Measurements from ENCODE around the gene CENPF. TPM values are rescaled to one million over a fixed set of nuclear protein-coding genes. Genes with fewer than 3 reads are reported as not detected.

CENPF gene
- total RNA-seq, 1 experiment from 2014 or later, result 135 TPM

DNA sequence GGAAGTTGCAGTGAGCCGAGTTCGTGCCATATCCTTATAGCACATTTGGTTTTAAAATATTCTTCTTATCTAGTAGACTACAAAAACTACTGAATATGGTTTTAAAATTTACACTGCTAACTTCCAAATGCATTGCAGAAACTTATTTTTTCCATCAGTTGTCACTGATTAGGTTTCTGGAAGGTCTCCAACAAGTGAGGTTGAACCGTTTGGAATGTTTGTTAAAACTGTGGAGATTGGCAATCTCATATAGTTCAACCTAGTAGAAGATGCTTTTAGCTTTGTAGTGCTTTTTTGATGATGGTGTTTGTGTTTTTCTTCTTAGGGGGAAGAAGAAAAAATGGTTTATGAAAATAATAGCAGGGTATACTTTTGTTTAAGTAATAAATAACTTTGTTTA lies 12.9 kb downstream of the CENPF start:
- Mint-ChIP-seq H3K27me3 (ENCODE audit: insufficient read depth, unreplicated experiment) (no peaks in the 10 kb centered on the region), H3K4me3 (ENCODE audit: unreplicated experiment) (no peak overlapping the region), H3K27ac (ENCODE audit: low read depth, unreplicated experiment) (peak overlapping the region; percentile 84), H3K9me3 (ENCODE audit: unreplicated experiment) (peaks cover 1% of the 10 kb centered on the region), H3K4me1 (ENCODE audit: insufficient read depth, unreplicated experiment) (peaks cover 38% of the 10 kb centered on the region), H3K36me3 (ENCODE audit: insufficient read depth, unreplicated experiment) (no peaks in the 10 kb centered on the region)
- CTCF ChIA-PET, result interaction anchor here (0.6 to 14.4 kb wide), 9 partner anchors 9 to 861 kb away, joined by 3 to 196 read pairs (median 6); no protein-coding TSS in a partner anchor
- TF ChIP-seq, protein P1, sequence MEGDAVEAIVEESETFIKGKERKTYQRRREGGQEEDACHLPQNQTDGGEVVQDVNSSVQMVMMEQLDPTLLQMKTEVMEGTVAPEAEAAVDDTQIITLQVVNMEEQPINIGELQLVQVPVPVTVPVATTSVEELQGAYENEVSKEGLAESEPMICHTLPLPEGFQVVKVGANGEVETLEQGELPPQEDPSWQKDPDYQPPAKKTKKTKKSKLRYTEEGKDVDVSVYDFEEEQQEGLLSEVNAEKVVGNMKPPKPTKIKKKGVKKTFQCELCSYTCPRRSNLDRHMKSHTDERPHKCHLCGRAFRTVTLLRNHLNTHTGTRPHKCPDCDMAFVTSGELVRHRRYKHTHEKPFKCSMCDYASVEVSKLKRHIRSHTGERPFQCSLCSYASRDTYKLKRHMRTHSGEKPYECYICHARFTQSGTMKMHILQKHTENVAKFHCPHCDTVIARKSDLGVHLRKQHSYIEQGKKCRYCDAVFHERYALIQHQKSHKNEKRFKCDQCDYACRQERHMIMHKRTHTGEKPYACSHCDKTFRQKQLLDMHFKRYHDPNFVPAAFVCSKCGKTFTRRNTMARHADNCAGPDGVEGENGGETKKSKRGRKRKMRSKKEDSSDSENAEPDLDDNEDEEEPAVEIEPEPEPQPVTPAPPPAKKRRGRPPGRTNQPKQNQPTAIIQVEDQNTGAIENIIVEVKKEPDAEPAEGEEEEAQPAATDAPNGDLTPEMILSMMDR (IDR thresholded peaks at IDR 0.05; ENCODE audit: unreplicated experiment), result no peak
- POLR2A ChIA-PET, result interaction anchor here (0.8 to 6.5 kb wide), 5 partner anchors 9 to 407 kb away, joined by 3 to 37 read pairs (median 3); partner anchors contain the start of gene CENPF
- no peak for DNase-seq (ENCODE audit: unreplicated experiment)
- intact Hi-C loops (cut with micrococcal nuclease), result no loop called here
- BruUV-seq (replicated peaks), result no TSS peak

DNA sequence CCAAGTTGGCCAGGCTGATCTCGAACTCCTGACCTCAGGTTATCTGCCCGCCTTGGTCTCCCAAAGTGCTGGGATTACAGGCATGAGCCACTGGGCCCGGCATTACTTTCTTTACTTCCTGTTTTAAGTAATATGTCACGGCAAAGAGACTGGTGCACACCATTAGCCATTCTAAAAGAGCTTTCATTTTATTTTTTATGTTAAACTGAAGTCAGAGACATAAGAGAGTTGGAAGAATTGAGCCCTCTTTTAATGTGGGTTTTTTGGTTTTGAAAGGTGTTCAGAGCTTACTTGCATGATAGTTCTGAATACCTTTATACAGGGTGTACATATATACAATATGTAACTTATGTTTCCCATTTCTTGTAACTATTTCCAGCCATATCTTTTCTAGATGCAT lies 14.3 kb downstream of the CENPF start:
- ChIA-PET CTCF (interaction anchor here (1.0 to 14.4 kb wide), 8 partner anchors 8 to 403 kb away, joined by 3 to 196 read pairs (median 6); partner anchors contain the start of gene CENPF), POLR2A (interaction anchor here (0.9 kb wide), 2 partner anchors 140 to 468 kb away, joined by 3 to 4 read pairs; no protein-coding TSS in a partner anchor)
- TF ChIP-seq, protein P1 (IDR thresholded peaks at IDR 0.05; ENCODE audit: unreplicated experiment), result no peak
- BruUV-seq (replicated peaks), result no TSS peak
- DNase-seq (ENCODE audit: unreplicated experiment), result no peak
- intact Hi-C loops (cut with micrococcal nuclease), result no loop called here
- no peak overlapping the region for H3K4me3 Mint-ChIP-seq (ENCODE audit: unreplicated experiment)
- H3K27ac Mint-ChIP-seq (ENCODE audit: low read depth, unreplicated experiment), result no peak overlapping the region
- peaks cover 7% of the 10 kb centered on the region for H3K36me3 Mint-ChIP-seq (ENCODE audit: insufficient read depth, unreplicated experiment)
- H3K9me3 Mint-ChIP-seq (ENCODE audit: unreplicated experiment), result no peaks in the 10 kb centered on the region
- no peaks in the 10 kb centered on the region for H3K27me3 Mint-ChIP-seq (ENCODE audit: insufficient read depth, unreplicated experiment)
- H3K4me1 Mint-ChIP-seq (ENCODE audit: insufficient read depth, unreplicated experiment), result peaks cover 38% of the 10 kb centered on the region

DNA sequence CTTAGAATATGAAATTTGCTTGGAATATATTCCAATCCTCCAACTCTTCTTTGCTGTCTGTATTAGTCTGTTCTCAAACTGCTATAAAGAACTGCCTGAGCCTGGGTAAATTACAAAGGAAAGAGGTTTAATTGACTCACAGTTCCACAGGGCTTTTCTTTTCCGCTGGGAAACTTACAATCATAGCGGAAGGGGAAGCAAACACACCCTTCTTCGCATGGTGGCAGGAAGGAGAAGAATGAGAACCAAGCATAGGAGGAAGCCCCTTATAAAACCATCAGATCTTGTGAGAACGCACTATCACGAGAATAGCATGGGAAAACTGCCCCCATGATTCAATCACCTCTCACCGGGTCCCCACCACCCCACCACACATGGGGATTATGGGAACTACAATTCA lies 14.8 kb downstream of the CENPF start:
- BruUV-seq (replicated peaks), result no TSS peak
- intact Hi-C loops (cut with micrococcal nuclease), result no loop called here
- TF ChIP-seq, protein P1 (IDR thresholded peaks at IDR 0.05; ENCODE audit: unreplicated experiment), result no peak
- Mint-ChIP-seq H3K9me3 (ENCODE audit: unreplicated experiment) (no peaks in the 10 kb centered on the region), H3K27me3 (ENCODE audit: insufficient read depth, unreplicated experiment) (no peaks in the 10 kb centered on the region), H3K27ac (ENCODE audit: low read depth, unreplicated experiment) (no peak overlapping the region), H3K36me3 (ENCODE audit: insufficient read depth, unreplicated experiment) (peaks cover 10% of the 10 kb centered on the region), H3K4me1 (ENCODE audit: insufficient read depth, unreplicated experiment) (peaks cover 33% of the 10 kb centered on the region), H3K4me3 (ENCODE audit: unreplicated experiment) (no peak overlapping the region)
- POLR2A ChIA-PET, result interaction anchor here (0.9 kb wide), 1 partner anchor 141 kb away, joined by 3 read pairs; no protein-coding TSS in a partner anchor
- no peak for DNase-seq (ENCODE audit: unreplicated experiment)
- CTCF ChIA-PET, result interaction anchor here (0.7 to 14.4 kb wide), 9 partner anchors 7 to 404 kb away, joined by 3 to 358 read pairs (median 6); partner anchors contain the start of gene CENPF

DNA sequence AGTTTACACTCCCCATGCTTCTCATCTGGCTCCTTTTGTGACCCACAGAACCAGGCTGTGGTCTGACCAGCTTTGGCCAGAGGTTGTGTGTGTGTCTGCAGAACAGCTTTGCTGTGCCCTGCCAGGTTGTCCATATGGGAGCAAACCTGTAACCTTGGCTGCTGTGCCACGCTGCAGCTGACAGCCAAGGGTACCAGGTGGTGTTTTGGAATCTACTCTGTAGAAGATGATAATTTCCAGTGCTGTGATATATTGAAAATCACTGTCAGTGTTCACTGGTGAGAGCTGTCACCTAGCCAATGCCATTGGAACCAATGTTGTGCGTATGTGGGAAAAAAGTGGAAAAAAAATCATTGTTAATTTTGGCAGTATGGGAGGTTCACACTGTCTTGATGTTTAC lies 18.2 kb downstream of the CENPF start:
- TF ChIP-seq, protein P1 (IDR thresholded peaks at IDR 0.05; ENCODE audit: unreplicated experiment), result no peak
- H3K36me3 Mint-ChIP-seq (ENCODE audit: insufficient read depth, unreplicated experiment), result peaks cover 22% of the 10 kb centered on the region
- DNase-seq (ENCODE audit: unreplicated experiment), result no peak
- no peaks in the 10 kb centered on the region for H3K27me3 Mint-ChIP-seq (ENCODE audit: insufficient read depth, unreplicated experiment)
- intact Hi-C loops (cut with micrococcal nuclease), result no loop called here
- H3K27ac Mint-ChIP-seq (ENCODE audit: low read depth, unreplicated experiment), result peak overlapping the region; percentile 9
- no TSS peak for BruUV-seq (replicated peaks)
- POLR2A ChIA-PET, result interaction anchor here (0.7 to 1.2 kb wide), 5 partner anchors 9 to 48 kb away, joined by 3 to 4 read pairs (median 4); partner anchors contain the start of gene CENPF
- H3K4me3 Mint-ChIP-seq (ENCODE audit: unreplicated experiment), result no peak overlapping the region
- CTCF ChIA-PET, result interaction anchor here (0.6 to 13.3 kb wide), 10 partner anchors 11 to 407 kb away, joined by 3 to 358 read pairs (median 6); no protein-coding TSS in a partner anchor
- peaks cover 12% of the 10 kb centered on the region for H3K4me1 Mint-ChIP-seq (ENCODE audit: insufficient read depth, unreplicated experiment)
- no peaks in the 10 kb centered on the region for H3K9me3 Mint-ChIP-seq (ENCODE audit: unreplicated experiment)
